Endodermal cell (in vitro differentiated cells): ENCODE results near the gene FMNL2. TPM values are rescaled to one million over a fixed set of nuclear protein-coding genes. Genes with fewer than 3 reads are reported as not detected.
A peak's percentile ranks its signal among the peaks of the same experiment; 100 is the strongest.

Source experiments
- DNase-seq: peaks from one replicate; pipeline ENCODE4 v3.0.0-alpha.2; 2017
- H3K27ac ChIP-seq: 2 replicates; pipeline ENCODE4 v1.5.1; 2013; ENCODE audit warnings: mild to moderate bottlenecking, low read depth, low read length, moderate library complexity
- H3K27me3 ChIP-seq: 2 replicates; pipeline ENCODE4 v1.6.1; 2013; ENCODE audit warnings: mild to moderate bottlenecking, low read length, moderate library complexity; ENCODE audit not compliant: insufficient read depth, control insufficient read depth, poor library complexity, severe bottlenecking
- H3K36me3 ChIP-seq: 2 replicates; pipeline ENCODE4 v1.7.0; 2013; ENCODE audit warnings: mild to moderate bottlenecking, low read length, moderate library complexity; ENCODE audit not compliant: control insufficient read depth, insufficient read depth
- H3K4me1 ChIP-seq: one replicate; pipeline ENCODE4 v1.7.0; 2013; ENCODE audit warnings: low read length; ENCODE audit not compliant: control insufficient read depth, insufficient read depth
- H3K4me3 ChIP-seq: 2 replicates; pipeline ENCODE4 v1.5.1; 2013; ENCODE audit warnings: mild to moderate bottlenecking, low read length, moderate library complexity
- H3K9ac ChIP-seq: 2 replicates; pipeline ENCODE4 v1.6.1; 2013; ENCODE audit warnings: mild to moderate bottlenecking, low read length, moderate library complexity; ENCODE audit not compliant: poor library complexity, severe bottlenecking; ENCODE audit errors: extremely low read depth
- H3K9me3 ChIP-seq: 2 replicates; pipeline ENCODE4 v1.6.1; 2013; ENCODE audit warnings: mild to moderate bottlenecking, low read length, moderate library complexity; ENCODE audit not compliant: control insufficient read depth
- H3K27ac Mint-ChIP-seq: 2 replicates; pipeline ENCODE4 v1.8.0; 2020; ENCODE audit warnings: mixed read lengths
- H3K27me3 Mint-ChIP-seq: 2 replicates; pipeline ENCODE4 v1.8.0; 2021; ENCODE audit warnings: mild to moderate bottlenecking, mixed read lengths; ENCODE audit not compliant: insufficient read depth
- H3K36me3 Mint-ChIP-seq: 2 replicates; pipeline ENCODE4 v1.8.0; 2020; ENCODE audit warnings: low read depth, mixed read lengths
- H3K4me1 Mint-ChIP-seq: 2 replicates; pipeline ENCODE4 v1.8.0; 2020; ENCODE audit warnings: mixed read lengths
- H3K4me3 Mint-ChIP-seq: 2 replicates; pipeline ENCODE4 v1.8.0; 2020; ENCODE audit warnings: mild to moderate bottlenecking, moderate library complexity, mixed read lengths
- H3K9me3 Mint-ChIP-seq: 2 replicates; pipeline ENCODE4 v1.8.0; 2020; ENCODE audit warnings: mild to moderate bottlenecking, mixed read lengths
- WGBS, 2 experiments: methylation state at CpG; one replicate each; pipeline versions ENCODE4 v1.1.5 to v1.1.7; 2013; ENCODE audit warnings: missing lambda C conversion rate in 2 of 2, mixed read lengths in 1 of 2; ENCODE audit not compliant: insufficient coverage in 1 of 2, insufficient read length in 1 of 2; 5-methylcytosine and 5-hydroxymethylcytosine counted together
- total RNA-seq, 2 donors: library from RNA; stranded (reverse); fragmentation: NEBNext Ultra II Directional in 1 of 2; extraction: Animal tissue kit (Norgen Biotek cat#: 25700) in 1 of 2; gene quantifications; 2 replicates in 1 of 2; 3 replicates in 1 of 2; pipeline ENCODE4 v1.2.1, GENCODE V29; 2021
- TF ChIP-seq, protein P1 (sequence below): fragments of 200-600 bp; sonication (generic); conservative IDR thresholded peaks from 2 replicates; pipeline ENCODE4 v1.5.0; 2021; ENCODE audit warnings: antibody characterized with exemption, mild to moderate bottlenecking

FMNL2 gene
- total RNA-seq, 2 donors from 2014 or later, result 49.4 to 51.8 TPM

- Mint-ChIP-seq H3K36me3 (peaks cover 5% of the 10 kb centered on the region), H3K27me3 (no peaks in the 10 kb centered on the region), H3K4me3 (no peak overlapping the region), H3K9me3 (peaks cover 17% of the 10 kb centered on the region), H3K4me1 (peaks cover 40% of the 10 kb centered on the region), H3K27ac (no peak overlapping the region)
- H3K27me3 ChIP-seq, result no peaks in the 10 kb centered on the region
- TF ChIP-seq, protein P1, sequence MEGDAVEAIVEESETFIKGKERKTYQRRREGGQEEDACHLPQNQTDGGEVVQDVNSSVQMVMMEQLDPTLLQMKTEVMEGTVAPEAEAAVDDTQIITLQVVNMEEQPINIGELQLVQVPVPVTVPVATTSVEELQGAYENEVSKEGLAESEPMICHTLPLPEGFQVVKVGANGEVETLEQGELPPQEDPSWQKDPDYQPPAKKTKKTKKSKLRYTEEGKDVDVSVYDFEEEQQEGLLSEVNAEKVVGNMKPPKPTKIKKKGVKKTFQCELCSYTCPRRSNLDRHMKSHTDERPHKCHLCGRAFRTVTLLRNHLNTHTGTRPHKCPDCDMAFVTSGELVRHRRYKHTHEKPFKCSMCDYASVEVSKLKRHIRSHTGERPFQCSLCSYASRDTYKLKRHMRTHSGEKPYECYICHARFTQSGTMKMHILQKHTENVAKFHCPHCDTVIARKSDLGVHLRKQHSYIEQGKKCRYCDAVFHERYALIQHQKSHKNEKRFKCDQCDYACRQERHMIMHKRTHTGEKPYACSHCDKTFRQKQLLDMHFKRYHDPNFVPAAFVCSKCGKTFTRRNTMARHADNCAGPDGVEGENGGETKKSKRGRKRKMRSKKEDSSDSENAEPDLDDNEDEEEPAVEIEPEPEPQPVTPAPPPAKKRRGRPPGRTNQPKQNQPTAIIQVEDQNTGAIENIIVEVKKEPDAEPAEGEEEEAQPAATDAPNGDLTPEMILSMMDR, result no peak
- no peak overlapping the region for H3K4me3 ChIP-seq
- peaks cover 3% of the 10 kb centered on the region for H3K4me1 ChIP-seq
- H3K9me3 ChIP-seq, result peaks cover 21% of the 10 kb centered on the region
- no peak overlapping the region for H3K27ac ChIP-seq
- H3K36me3 ChIP-seq, result no peaks in the 10 kb centered on the region
- no peak overlapping the region for H3K9ac ChIP-seq
- no peak for DNase-seq
- 62 to 67% methylated on average over 1 to 2 of the region's 2 CpGs for WGBS, 2 experiments
Observed at GRCh38 chr2:152493417-152493816, 158.4 kb downstream of the FMNL2 start.

GRCh38 chr2:152493945-152494528 is 159.1 kb downstream of the FMNL2 start:
- Histone ChIP-seq H3K4me3 (no peak overlapping the region), H3K9me3 (peaks cover 21% of the 10 kb centered on the region), H3K9ac (no peak overlapping the region), H3K4me1 (peaks cover 3% of the 10 kb centered on the region), H3K27ac (no peak overlapping the region), H3K36me3 (no peaks in the 10 kb centered on the region), H3K27me3 (no peaks in the 10 kb centered on the region)
- peaks cover 17% of the 10 kb centered on the region for H3K9me3 Mint-ChIP-seq
- H3K27me3 Mint-ChIP-seq, result no peaks in the 10 kb centered on the region
- TF ChIP-seq, protein P1, result no peak
- peaks cover 44% of the 10 kb centered on the region for H3K4me1 Mint-ChIP-seq
- DNase-seq, result peak; percentile 61
- H3K36me3 Mint-ChIP-seq, result peaks cover 5% of the 10 kb centered on the region
- H3K4me3 Mint-ChIP-seq, result no peak overlapping the region
- 30 to 48% methylated on average over 2 of the region's 2 CpGs for whole genome bisulfite sequencing, 2 experiments
- H3K27ac Mint-ChIP-seq, result peak overlapping the region; percentile 23

DNA sequence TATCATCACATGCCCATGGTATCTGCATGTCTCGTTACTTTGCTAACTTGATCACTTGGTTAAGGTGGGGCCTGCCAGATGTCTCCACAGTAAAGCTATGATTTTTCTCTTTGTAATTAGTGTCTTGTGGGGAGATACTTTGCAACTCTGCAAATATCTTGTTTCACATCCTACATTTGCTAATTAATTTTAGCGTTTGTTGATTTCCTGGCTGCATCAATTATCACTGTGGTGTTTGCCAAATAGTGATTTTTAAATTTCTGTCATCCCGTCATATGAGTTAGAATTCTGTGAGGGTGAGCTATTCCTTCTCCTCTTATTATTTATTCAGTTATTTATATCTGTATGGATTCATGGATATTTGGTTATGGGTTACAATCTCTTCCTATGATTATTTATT is 161.4 kb downstream of the FMNL2 start:
- Histone ChIP-seq H3K36me3 (no peaks in the 10 kb centered on the region), H3K27me3 (no peaks in the 10 kb centered on the region), H3K9me3 (peaks cover 21% of the 10 kb centered on the region), H3K4me3 (peak overlapping the region; percentile 56), H3K27ac (no peak overlapping the region), H3K4me1 (peaks cover 3% of the 10 kb centered on the region), H3K9ac (no peak overlapping the region)
- no peak for DNase-seq
- Mint-ChIP-seq H3K4me1 (peaks cover 32% of the 10 kb centered on the region), H3K27ac (no peak overlapping the region), H3K36me3 (peaks cover 5% of the 10 kb centered on the region), H3K4me3 (no peak overlapping the region), H3K9me3 (peaks cover 17% of the 10 kb centered on the region), H3K27me3 (no peaks in the 10 kb centered on the region)
- TF ChIP-seq, protein P1, result no peak
- 97% methylated on average over 3 of the region's 3 CpGs; no CpG with 5 or more reads in 1 of the 2 experiments for WGBS, 2 experiments
